ENCODE data around the gene CALY. TPM values are rescaled to one million over a fixed set of nuclear protein-coding genes. Genes with fewer than 3 reads are reported as not detected.

Gene CALY
- total RNA-seq, 1 donor: not detected

DNA sequence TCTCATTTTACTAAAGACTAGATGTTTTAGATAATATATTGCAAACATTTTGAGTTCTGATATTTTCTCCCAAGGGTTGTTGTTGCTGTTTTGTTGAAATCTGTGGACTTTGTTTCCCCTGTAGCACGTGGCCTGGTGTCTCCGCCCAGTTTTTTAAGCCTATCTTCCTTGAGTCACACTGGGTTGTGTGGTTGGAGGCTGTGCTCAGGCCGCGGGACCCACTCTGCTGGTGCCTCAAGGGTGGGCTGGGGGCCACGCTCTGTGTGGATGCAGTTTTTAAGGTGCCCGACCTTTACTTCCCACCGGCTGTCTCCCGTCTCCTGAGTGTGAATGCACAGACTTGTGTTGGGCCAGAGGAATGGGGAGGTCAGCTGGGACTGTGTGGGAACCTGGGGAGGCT, 6.2 kb upstream of the CALY start:
- Histone ChIP-seq H2AFZ (ENCODE audit: low read length) (no peak overlapping the region), H3K27ac (ENCODE audit: low read depth, low read length) (no peak overlapping the region), H3K79me2 (ENCODE audit: insufficient read depth, low read length) (no peaks in the 10 kb centered on the region), H3K9me3 (ENCODE audit: low read depth, low read length) (no peaks in the 10 kb centered on the region), H3K36me3 (ENCODE audit: insufficient read depth, low read length) (no peaks in the 10 kb centered on the region), H3K27me3 (ENCODE audit: insufficient read depth, low read length) (peaks cover 5% of the 10 kb centered on the region), H3K4me1 (ENCODE audit: insufficient read depth, low read length) (no peaks in the 10 kb centered on the region), H4K20me1 (ENCODE audit: insufficient read depth, low read length) (no peaks in the 10 kb centered on the region), H3K4me2 (ENCODE audit: insufficient read depth, low read length) (no peak overlapping the region), H3K4me3 (ENCODE audit: insufficient read depth, low read length) (no peak overlapping the region)
- no peak for DNase-seq (ENCODE audit: insufficient read length, low spot score, missing footprints)
- no peak for TF ChIP-seq CTCF (IDR thresholded peaks at IDR 0.05; ENCODE audit: extremely low read depth, low read depth, low read length)

- Histone ChIP-seq H3K4me1 (ENCODE audit: insufficient read depth, low read length) (no peaks in the 10 kb centered on the region), H3K27me3 (ENCODE audit: insufficient read depth, low read length) (peaks cover 12% of the 10 kb centered on the region), H2AFZ (ENCODE audit: low read length) (no peak overlapping the region), H3K79me2 (ENCODE audit: insufficient read depth, low read length) (no peaks in the 10 kb centered on the region), H3K9me3 (ENCODE audit: low read depth, low read length) (no peaks in the 10 kb centered on the region), H3K36me3 (ENCODE audit: insufficient read depth, low read length) (no peaks in the 10 kb centered on the region), H3K4me2 (ENCODE audit: insufficient read depth, low read length) (no peak overlapping the region), H3K4me3 (ENCODE audit: insufficient read depth, low read length) (no peak overlapping the region), H3K27ac (ENCODE audit: low read depth, low read length) (no peak overlapping the region), H4K20me1 (ENCODE audit: insufficient read depth, low read length) (no peaks in the 10 kb centered on the region)
- no peak for TF ChIP-seq CTCF (IDR thresholded peaks at IDR 0.05; ENCODE audit: extremely low read depth, low read depth, low read length)
- DNase-seq (ENCODE audit: insufficient read length, low spot score, missing footprints): no peak
Measured at GRCh38 chr10:133341983-133342382, 5.3 kb upstream of the CALY start.

- Histone ChIP-seq H3K36me3 (ENCODE audit: insufficient read depth, low read length) (no peaks in the 10 kb centered on the region), H2AFZ (ENCODE audit: low read length) (no peak overlapping the region), H3K4me2 (ENCODE audit: insufficient read depth, low read length) (no peak overlapping the region), H3K9me3 (ENCODE audit: low read depth, low read length) (no peaks in the 10 kb centered on the region), H3K4me1 (ENCODE audit: insufficient read depth, low read length) (no peaks in the 10 kb centered on the region), H3K27me3 (ENCODE audit: insufficient read depth, low read length) (peaks cover 32% of the 10 kb centered on the region), H3K27ac (ENCODE audit: low read depth, low read length) (no peak overlapping the region), H4K20me1 (ENCODE audit: insufficient read depth, low read length) (no peaks in the 10 kb centered on the region), H3K79me2 (ENCODE audit: insufficient read depth, low read length) (no peaks in the 10 kb centered on the region), H3K4me3 (ENCODE audit: insufficient read depth, low read length) (no peak overlapping the region)
- no peak for TF ChIP-seq CTCF (IDR thresholded peaks at IDR 0.05; ENCODE audit: extremely low read depth, low read depth, low read length)
- DNase-seq (ENCODE audit: insufficient read length, low spot score, missing footprints): no peak
Measured at GRCh38 chr10:133339708-133340380, 3.1 kb upstream of the CALY start.

GRCh38 chr10:133338080-133339071, 1.7 kb upstream of the CALY start:
- Histone ChIP-seq H3K79me2 (ENCODE audit: insufficient read depth, low read length) (no peaks in the 10 kb centered on the region), H3K4me2 (ENCODE audit: insufficient read depth, low read length) (no peak overlapping the region), H3K36me3 (ENCODE audit: insufficient read depth, low read length) (no peaks in the 10 kb centered on the region), H3K4me3 (ENCODE audit: insufficient read depth, low read length) (no peak overlapping the region), H3K4me1 (ENCODE audit: insufficient read depth, low read length) (no peaks in the 10 kb centered on the region), H3K27ac (ENCODE audit: low read depth, low read length) (no peak overlapping the region), H4K20me1 (ENCODE audit: insufficient read depth, low read length) (no peaks in the 10 kb centered on the region), H3K9me3 (ENCODE audit: low read depth, low read length) (no peaks in the 10 kb centered on the region), H2AFZ (ENCODE audit: low read length) (no peak overlapping the region), H3K27me3 (ENCODE audit: insufficient read depth, low read length) (peaks cover 34% of the 10 kb centered on the region)
- TF ChIP-seq CTCF (IDR thresholded peaks at IDR 0.05; ENCODE audit: extremely low read depth, low read depth, low read length): no peak
- no peak for DNase-seq (ENCODE audit: insufficient read length, low spot score, missing footprints)

All from osteoblast (primary cell).